NK-92 (cell line): ENCODE results near the gene ZNF665.
"Not testable (repeated sequence)": the region's sequence is repeated elsewhere in the genome, so short reads cannot be mapped to it uniquely, and the experiment has no call there.

Experiments
- DNase-seq: peaks from one replicate; lab custom pipeline; 2025; ENCODE audit not compliant: unreplicated experiment; lab: John Stamatoyannopoulos, UW

ZNF665 gene

GRCh38 chr19:53158119-53158656 lies 35.0 kb downstream of the ZNF665 start:
- DNase-seq = no peak

GRCh38 chr19:53157626-53158025 lies 35.5 kb downstream of the ZNF665 start:
- no peak for DNase-seq

- DNase-seq = no peak
Observed at GRCh38 chr19:53156850-53157249, 36.3 kb downstream of the ZNF665 start.

GRCh38 chr19:53147645-53148044 lies 45.5 kb downstream of the ZNF665 start:
- no peak for DNase-seq

- no peak for DNase-seq
Observed at GRCh38 chr19:53140351-53140750, 52.8 kb downstream of the ZNF665 start.

- no peak for DNase-seq
Observed at GRCh38 chr19:53136432-53136831, 56.7 kb downstream of the ZNF665 start.

GRCh38 chr19:53132141-53132991 lies 60.8 kb downstream of the ZNF665 start, which contains the start of gene ZNF415:
TSS of gene ZNF415 (minus strand) at chr19:53132910. CDS start at chr19:53122676, 10,234 bp downstream.
- no peak for DNase-seq

GRCh38 chr19:53131727-53132126 lies 61.4 kb downstream of the ZNF665 start:
- DNase-seq = no peak

- DNase-seq = no peak
Observed at GRCh38 chr19:53131085-53131590, 62.0 kb downstream of the ZNF665 start.

- no peak for DNase-seq
Observed at GRCh38 chr19:53130506-53130905, 62.7 kb downstream of the ZNF665 start.

GRCh38 chr19:53126733-53127526 lies 66.2 kb downstream of the ZNF665 start:
- DNase-seq = not testable (repeated sequence)

GRCh38 chr19:53123400-53123799 lies 69.8 kb downstream of the ZNF665 start:
- DNase-seq = no peak
